OCI-LY7 (cell line): ENCODE results near the gene SLC45A1.

Source experiments
- CTCF ChIP-seq: fragments of 200-600 bp; sonication (generic); conservative IDR thresholded peaks from 2 replicates; pipeline ENCODE4 v1.5.1; 2014; ENCODE audit warnings: mild to moderate bottlenecking, antibody characterized with exemption, low read length, moderate library complexity, mixed read lengths
- EZH2phosphoT487 ChIP-seq: fragments of 200-600 bp; sonication (generic); IDR thresholded peaks from 2 replicates; pipeline ENCODE4 v1.6.1; 2018; ENCODE audit warnings: low read depth, borderline replicate concordance, mild to moderate bottlenecking, mixed run types, antibody characterized with exemption, low read length, moderate library complexity, mixed read lengths

- TF ChIP-seq CTCF (no peak), EZH2phosphoT487 (no peak)
Observed at GRCh38 chr1:8315573-8316475, 2.1 kb upstream of the SLC45A1 start.
